ENCODE results near the gene HNF1B.

The HNF1B gene

GRCh38 chr17:37750768-37751475 is 6.1 kb upstream of the HNF1B start:
- no peak for FAIRE-seq
- DNase-seq (ENCODE audit: insufficient read length, low spot score) = no peak
- TF ChIP-seq POLR2A (IDR thresholded peaks at IDR 0.05; ENCODE audit: low read depth, low read length) = no peak

GRCh38 chr17:37750292-37750691 is 5.4 kb upstream of the HNF1B start:
- FAIRE-seq (no peak), DNase-seq (ENCODE audit: insufficient read length, low spot score) (no peak)
- TF ChIP-seq POLR2A (IDR thresholded peaks at IDR 0.05; ENCODE audit: low read depth, low read length) = no peak

GRCh38 chr17:37747222-37747621 is 2.4 kb upstream of the HNF1B start:
- no peak for TF ChIP-seq POLR2A (IDR thresholded peaks at IDR 0.05; ENCODE audit: low read depth, low read length)
- no peak for FAIRE-seq
- DNase-seq (ENCODE audit: insufficient read length, low spot score) = no peak

- DNase-seq (ENCODE audit: insufficient read length, low spot score) (no peak), FAIRE-seq (no peak)
- TF ChIP-seq POLR2A (IDR thresholded peaks at IDR 0.05; ENCODE audit: low read depth, low read length) = no peak
Measured at GRCh38 chr17:37746617-37747016, 1.8 kb upstream of the HNF1B start.

GRCh38 chr17:37745801-37746426 is 1.1 kb upstream of the HNF1B start:
- no peak for DNase-seq (ENCODE audit: insufficient read length, low spot score)
- TF ChIP-seq POLR2A (IDR thresholded peaks at IDR 0.05; ENCODE audit: low read depth, low read length) = no peak
- FAIRE-seq = no peak

- FAIRE-seq = no peak
- DNase-seq (ENCODE audit: insufficient read length, low spot score) = no peak
- TF ChIP-seq POLR2A (IDR thresholded peaks at IDR 0.05; ENCODE audit: low read depth, low read length) = no peak
Measured at GRCh38 chr17:37744633-37744927, 279 bp downstream of the HNF1B start.

- TF ChIP-seq POLR2A (IDR thresholded peaks at IDR 0.05; ENCODE audit: low read depth, low read length) = no peak
- FAIRE-seq = no peak
- DNase-seq (ENCODE audit: insufficient read length, low spot score) = no peak
Measured at GRCh38 chr17:37743875-37744632, 805 bp downstream of the HNF1B start.

GRCh38 chr17:37743612-37743874 is 1.3 kb downstream of the HNF1B start:
- DNase-seq (ENCODE audit: insufficient read length, low spot score) (no peak), FAIRE-seq (no peak)
- no peak for TF ChIP-seq POLR2A (IDR thresholded peaks at IDR 0.05; ENCODE audit: low read depth, low read length)

- DNase-seq (ENCODE audit: insufficient read length, low spot score) (no peak), FAIRE-seq (no peak)
- TF ChIP-seq POLR2A (IDR thresholded peaks at IDR 0.05; ENCODE audit: low read depth, low read length) = no peak
Measured at GRCh38 chr17:37742762-37743611, 1.9 kb downstream of the HNF1B start.

- DNase-seq (ENCODE audit: insufficient read length, low spot score) = no peak
- no peak for TF ChIP-seq POLR2A (IDR thresholded peaks at IDR 0.05; ENCODE audit: low read depth, low read length)
Measured at GRCh38 chr17:37742116-37742761, 2.6 kb downstream of the HNF1B start.

GRCh38 chr17:37741341-37742115 is 3.3 kb downstream of the HNF1B start:
- no peak for TF ChIP-seq POLR2A (IDR thresholded peaks at IDR 0.05; ENCODE audit: low read depth, low read length)
- no peak for DNase-seq (ENCODE audit: insufficient read length, low spot score)
- FAIRE-seq = no peak

More at GRCh38 chr17:37742116-37742761, 2.6 kb downstream of the HNF1B start:
- no peak for FAIRE-seq

GRCh38 chr17:37740915-37741314 is 3.9 kb downstream of the HNF1B start:
- DNase-seq (ENCODE audit: insufficient read length, low spot score) (no peak), FAIRE-seq (no peak)
- no peak for TF ChIP-seq POLR2A (IDR thresholded peaks at IDR 0.05; ENCODE audit: low read depth, low read length)

- DNase-seq (ENCODE audit: insufficient read length, low spot score) (peak; percentile 26), FAIRE-seq (no peak)
- TF ChIP-seq POLR2A (IDR thresholded peaks at IDR 0.05; ENCODE audit: low read depth, low read length) = no peak
Measured at GRCh38 chr17:37737971-37738370, 6.9 kb downstream of the HNF1B start.
